Measurements from ENCODE around the gene CEP95.

CEP95 gene

GRCh38 chr17:64509179-64509578 lies 2.4 kb downstream of the CEP95 start:
- FAIRE-seq = no peak
- DNase-seq (ENCODE audit: insufficient read length, low spot score) = no peak

GRCh38 chr17:64515419-64515818 lies 8.6 kb downstream of the CEP95 start:
- no peak for FAIRE-seq
- no peak for DNase-seq (ENCODE audit: insufficient read length, low spot score)

GRCh38 chr17:64515829-64516228 lies 9.1 kb downstream of the CEP95 start:
- DNase-seq (ENCODE audit: insufficient read length, low spot score) (no peak), FAIRE-seq (no peak)

- FAIRE-seq (no peak), DNase-seq (ENCODE audit: insufficient read length, low spot score) (no peak)
Observed at GRCh38 chr17:64519601-64520000, 12.8 kb downstream of the CEP95 start.

- no peak for FAIRE-seq
Observed at GRCh38 chr17:64520359-64520758, 13.6 kb downstream of the CEP95 start.

GRCh38 chr17:64527914-64528313 lies 21.1 kb downstream of the CEP95 start:
- no peak for FAIRE-seq
- no peak for DNase-seq (ENCODE audit: insufficient read length, low spot score)

More at GRCh38 chr17:64520359-64520758, 13.6 kb downstream of the CEP95 start:
- DNase-seq (ENCODE audit: insufficient read length, low spot score) = no peak

GRCh38 chr17:64529221-64529620 lies 22.4 kb downstream of the CEP95 start:
- no peak for FAIRE-seq

GRCh38 chr17:64531955-64532371 lies 25.2 kb downstream of the CEP95 start:
- no peak for FAIRE-seq
- no peak for DNase-seq (ENCODE audit: insufficient read length, low spot score)

More at GRCh38 chr17:64529221-64529620, 22.4 kb downstream of the CEP95 start:
- no peak for DNase-seq (ENCODE audit: insufficient read length, low spot score)

GRCh38 chr17:64532409-64532808 lies 25.6 kb downstream of the CEP95 start:
- no peak for FAIRE-seq
- no peak for DNase-seq (ENCODE audit: insufficient read length, low spot score)

GRCh38 chr17:64533784-64534183 lies 27.0 kb downstream of the CEP95 start:
- DNase-seq (ENCODE audit: insufficient read length, low spot score) (no peak), FAIRE-seq (no peak)

- DNase-seq (ENCODE audit: insufficient read length, low spot score) (no peak), FAIRE-seq (no peak)
Observed at GRCh38 chr17:64534187-64534586, 27.4 kb downstream of the CEP95 start.

GRCh38 chr17:64535357-64535756 lies 28.6 kb downstream of the CEP95 start:
- no peak for FAIRE-seq

GRCh38 chr17:64536913-64537312 lies 30.1 kb downstream of the CEP95 start:
- no peak for FAIRE-seq
- no peak for DNase-seq (ENCODE audit: insufficient read length, low spot score)

More at GRCh38 chr17:64535357-64535756, 28.6 kb downstream of the CEP95 start:
- no peak for DNase-seq (ENCODE audit: insufficient read length, low spot score)

- FAIRE-seq = no peak
- DNase-seq (ENCODE audit: insufficient read length, low spot score) = no peak
Observed at GRCh38 chr17:64537488-64537887, 30.7 kb downstream of the CEP95 start.

- no peak for DNase-seq (ENCODE audit: insufficient read length, low spot score)
- no peak for FAIRE-seq
Observed at GRCh38 chr17:64538508-64539130, 31.8 kb downstream of the CEP95 start.

GRCh38 chr17:64540118-64540776 lies 33.5 kb downstream of the CEP95 start:
- no peak for FAIRE-seq
- no peak for DNase-seq (ENCODE audit: insufficient read length, low spot score)

GRCh38 chr17:64544742-64545141 lies 38.0 kb downstream of the CEP95 start:
- DNase-seq (ENCODE audit: insufficient read length, low spot score) = no peak
- FAIRE-seq = no peak

- DNase-seq (ENCODE audit: insufficient read length, low spot score) = no peak
- no peak for FAIRE-seq
Observed at GRCh38 chr17:64546716-64547115, 39.9 kb downstream of the CEP95 start.

- FAIRE-seq (no peak), DNase-seq (ENCODE audit: insufficient read length, low spot score) (no peak)
Observed at GRCh38 chr17:64547319-64547718, 40.5 kb downstream of the CEP95 start.

GRCh38 chr17:64551461-64551860 lies 44.7 kb downstream of the CEP95 start:
- FAIRE-seq (no peak), DNase-seq (ENCODE audit: insufficient read length, low spot score) (no peak)

GRCh38 chr17:64554028-64554637 lies 47.4 kb downstream of the CEP95 start:
- DNase-seq (ENCODE audit: insufficient read length, low spot score) (no peak), FAIRE-seq (peak; percentile 52)

GRCh38 chr17:64555281-64555680 lies 48.5 kb downstream of the CEP95 start:
- FAIRE-seq (no peak), DNase-seq (ENCODE audit: insufficient read length, low spot score) (no peak)

Data from HTR-8/SVneo (cell line).